K562 (cell line): Measurements from ENCODE around the gene HMG20B. TPM values are rescaled to one million over a fixed set of nuclear protein-coding genes. Genes with fewer than 3 reads are reported as not detected.

Source experiments
- ATAC-seq: fragments of 200-7000 bp; cut with Tn5 transposase; 3 replicates; pipeline ENCODE4 v1.9.1; 2020; ENCODE audit warnings: moderate library complexity
- BruUV-seq: library from RNA; stranded (reverse); fragments of 400-500 nt; replicated peaks from 2 replicates; lab custom pipeline; 2021; lab: Mats Ljungman, UMichigan
- CTCF ChIA-PET: fragments of 300-600 bp; formaldehyde crosslinking; extraction: SDS; loops from one replicate; lab custom pipeline; 2021; ENCODE audit warnings: low intra/inter-chr PET ratio; lab: Yijun Ruan, JAX
- POLR2A ChIA-PET: fragments of 300-600, 350-650 bp; sonication (Branson Sonifier 250); formaldehyde crosslinking; extraction: SDS; loops from one replicate; lab custom pipeline; 2021; ENCODE audit warnings: antibody characterized with exemption, inconsistent platforms; lab: Yijun Ruan, JAX
- DNase-seq, 4 experiments: peaks; one replicate each; pipeline versions ENCODE4 v3.0.0 to v3.0.0-alpha.2; 2011 to 2018; ENCODE audit warnings: low spot score in 3 of 4, mixed read lengths in 3 of 4; ENCODE audit errors: extremely low read depth in 1 of 4
- FAIRE-seq: peaks from 2 replicates; lab custom pipeline; 2011; peaks lifted over from hg19 to GRCh38; lab: Jason Lieb, UNC
- H2AFZ ChIP-seq: 2 replicates; pipeline ENCODE4 v1.6.0; 2011; ENCODE audit warnings: low read depth, low read length, control low read depth, inconsistent platforms
- H3K27ac ChIP-seq: fragments of 200-600 bp; 3 replicates; pipeline ENCODE4 v1.8.0; 2011; ENCODE audit warnings: low read depth, mild to moderate bottlenecking, control low read depth, inconsistent platforms, low read length, moderate library complexity, mixed read lengths; ENCODE audit errors: extremely low read depth
- H3K27me3 ChIP-seq, 2 experiments: fragments of 300-600 bp in 1 of 2; 2 replicates in 1 of 2; 3 replicates in 1 of 2; pipeline versions ENCODE4 v1.6.0 to v1.8.0; 2011; ENCODE audit warnings: inconsistent platforms in 2 of 2, low read length in 2 of 2, mild to moderate bottlenecking in 1 of 2, mixed read lengths in 1 of 2, moderate library complexity in 1 of 2; ENCODE audit not compliant: control insufficient read depth in 2 of 2, insufficient read depth in 2 of 2
- H3K36me3 ChIP-seq: fragments of 300-600 bp; 3 replicates; pipeline ENCODE4 v1.8.0; 2011; ENCODE audit warnings: mild to moderate bottlenecking, low read length, inconsistent platforms; ENCODE audit not compliant: control insufficient read depth, insufficient read depth
- H3K4me1 ChIP-seq, 2 experiments: fragments of 200-600 bp in 1 of 2; replicated peaks in 1 of 2; 2 replicates in 1 of 2; 3 replicates in 1 of 2; pipeline versions ENCODE4 v1.5.1 to v1.8.0; 2011; ENCODE audit warnings: inconsistent platforms in 2 of 2, low read length in 2 of 2, mild to moderate bottlenecking in 1 of 2, mixed read lengths in 1 of 2, moderate library complexity in 1 of 2; ENCODE audit not compliant: control insufficient read depth in 2 of 2, insufficient read depth in 2 of 2
- H3K4me2 ChIP-seq: 2 replicates; pipeline ENCODE4 v1.6.1; 2011; ENCODE audit warnings: low read length, control low read depth, inconsistent platforms, mixed read lengths; ENCODE audit not compliant: insufficient read depth
- H3K4me3 ChIP-seq: fragments of 200-600 bp; sonication (generic), shearing (Covaris generic); 2 replicates; pipeline ENCODE4 v1.5.1; 2016; ENCODE audit warnings: control low read depth, inconsistent platforms
- H3K79me2 ChIP-seq: fragments of 200-600 bp; 3 replicates; pipeline ENCODE4 v1.8.0; 2011; ENCODE audit warnings: low read length, inconsistent platforms; ENCODE audit not compliant: control insufficient read depth, insufficient read depth
- H3K9ac ChIP-seq, 2 experiments: 2 replicates each; pipeline versions ENCODE4 v1.6.0 to v1.6.1; 2011; ENCODE audit warnings: low read depth in 2 of 2, low read length in 2 of 2, control low read depth in 1 of 2, inconsistent platforms in 1 of 2, mild to moderate bottlenecking in 1 of 2, mixed read lengths in 1 of 2; ENCODE audit not compliant: insufficient read depth in 1 of 2
- H3K9me1 ChIP-seq: one replicate; pipeline ENCODE4 v1.6.0; 2011; ENCODE audit warnings: inconsistent platforms, mild to moderate bottlenecking, low read length, moderate library complexity; ENCODE audit not compliant: control insufficient read depth, insufficient read depth
- H3K9me3 ChIP-seq: replicated peaks from 2 replicates; pipeline ENCODE4 v1.5.1; 2011; ENCODE audit warnings: low read depth, low read length, inconsistent platforms; ENCODE audit not compliant: control insufficient read depth, insufficient read depth
- H4K20me1 ChIP-seq: replicated peaks from 2 replicates; pipeline ENCODE4 v1.6.1; 2011; ENCODE audit warnings: low read length, inconsistent platforms, mixed read lengths; ENCODE audit not compliant: control insufficient read depth, insufficient read depth
- CBX1 ChIP-seq: sonication (generic); IDR thresholded peaks from 2 replicates; pipeline ENCODE4 v1.6.1; 2016; ENCODE audit warnings: antibody characterized with exemption, low read depth, mild to moderate bottlenecking
- CCNT2 ChIP-seq: IDR thresholded peaks from 2 replicates; pipeline ENCODE4 v1.6.1; 2011; ENCODE audit warnings: borderline replicate concordance, low read depth, mild to moderate bottlenecking, moderate library complexity, mixed read lengths, low read length; ENCODE audit not compliant: insufficient read length; ENCODE audit errors: extremely low read depth
- KDM1A ChIP-seq, 2 experiments: fragments of 450-650 bp; IDR thresholded peaks; 2 replicates each; pipeline ENCODE4 v1.6.1; 2016; ENCODE audit warnings: mild to moderate bottlenecking in 2 of 2
- KDM5B ChIP-seq: fragments of 200-600 bp; sonication (generic); IDR thresholded peaks from 2 replicates; pipeline ENCODE4 v1.6.1; 2012; ENCODE audit warnings: low read depth, mild to moderate bottlenecking, moderate library complexity, low read length, control low read depth, inconsistent platforms; ENCODE audit not compliant: insufficient replicate concordance
- MBD2 ChIP-seq: sonication (generic); IDR thresholded peaks from 2 replicates; pipeline ENCODE4 v1.6.1; 2016; ENCODE audit warnings: low read depth, borderline replicate concordance
- RCOR1 ChIP-seq, 2 experiments: IDR thresholded peaks; 2 replicates each; pipeline ENCODE4 v1.6.1; 2012; ENCODE audit warnings: low read depth in 2 of 2, low read length in 2 of 2, borderline replicate concordance in 1 of 2, improper control_type of control experiment in 1 of 2
- SRSF3 ChIP-seq: fragments of 200-400 bp; formaldehyde crosslinking; IDR thresholded peaks from 2 replicates; pipeline ENCODE4 v1.6.1; 2016; ENCODE audit warnings: mild to moderate bottlenecking, low read length, moderate library complexity; ENCODE audit not compliant: insufficient read depth
- TRIM28 ChIP-seq: fragments of 450-650 bp; IDR thresholded peaks from 2 replicates; pipeline ENCODE4 v1.6.1; 2017
- YY1 ChIP-seq, 3 experiments: IDR thresholded peaks; 2 replicates each; pipeline ENCODE4 v1.6.1; 2011; ENCODE audit warnings: low read length in 2 of 3, mild to moderate bottlenecking in 2 of 3, moderate library complexity in 2 of 3, borderline replicate concordance in 1 of 3, control low read depth in 1 of 3, low read depth in 1 of 3; ENCODE audit not compliant: insufficient read depth in 3 of 3, insufficient replicate concordance in 2 of 3, control insufficient read depth in 1 of 3, insufficient read length in 1 of 3; ENCODE audit errors: extremely low read depth in 1 of 3
- ZNF263 ChIP-seq: sonication (generic); formaldehyde crosslinking; IDR thresholded peaks from 2 replicates; pipeline ENCODE4 v1.8.0; 2022; ENCODE audit warnings: mild to moderate bottlenecking, missing genetic modification reagents, borderline replicate concordance
- WGBS: fragments of 100-300 bp; shearing (Covaris generic); methylation state at CpG from one replicate; pipeline ENCODE4 v1.1.6; 2016; ENCODE audit warnings: low coverage, mixed read lengths; ENCODE audit not compliant: insufficient coverage; ENCODE audit errors: missing lambda C conversion rate; 5-methylcytosine and 5-hydroxymethylcytosine counted together
- in situ Hi-C: fragments of 300-500 bp; cut with MboI; formaldehyde crosslinking; loops from 4 replicates; pipeline ENCODE4 v1.15.0; 2018; ENCODE audit warnings: inconsistent platforms, mixed read lengths
- intact Hi-C: fragments of 100-400 bp; cut with micrococcal nuclease; formaldehyde crosslinking; loops from 2 replicates; pipeline ENCODE4 v1.14.2; 2022
- polyA plus RNA-seq, 8 experiments: library from polyadenylated mRNA; depleted of rRNA in 4 of 8; stranded (reverse) in 5 of 8; unstranded in 3 of 8; fragments of >200 nt; fragmentation: Nextera tagmentation in 2 of 8; fragmentation: Illumina TruSeq in 1 of 8; extraction: Ambion mirVana in 2 of 8; extraction: Trizol in 1 of 8; gene quantifications; 2 replicates each; pipeline versions ENCODE4 v1.2.1 to v1.2.3, GENCODE V29; 2011 to 2014; ENCODE audit warnings: inconsistent platforms in 1 of 8, missing spikeins in 1 of 8
- total RNA-seq, 7 experiments: library from RNA; depleted of rRNA in 6 of 7; stranded (reverse); fragments of >200 nt in 6 of 7; fragmentation: Illumina TruSeq in 2 of 7; extraction: Trizol in 2 of 7; gene quantifications; 2 replicates each; pipeline versions ENCODE4 v1.2.1 to v1.2.3, GENCODE V29; 2011 to 2021; ENCODE audit warnings: low replicate concordance in 1 of 7

HMG20B gene
- total and polyA plus RNA-seq, 9 of the 15 experiments (the other 6 are each of a cell fraction or from before 2014, with no cell fraction given), result 0.35 to 172 (median 38.6) TPM

GRCh38 chr19:3555653-3556422 lies 16.9 kb upstream of the HMG20B start:
- WGBS, result 69% methylated on average over 12 of the region's 15 CpGs
- Histone ChIP-seq H3K27me3 (no peaks in the 10 kb centered on the region), H3K9me3 (no peaks in the 10 kb centered on the region), H3K4me1 (peaks cover 21 to 76% of the 10 kb centered on the region in 2 experiments; a peak in 4 of 5 replicates), H3K9me1 (peaks cover 7% of the 10 kb centered on the region), H4K20me1 (peaks cover 9% of the 10 kb centered on the region), H3K27ac (peak overlapping the region; percentile 77; the same call in 2 of the 3 replicates), H3K79me2 (peaks cover 45% of the 10 kb centered on the region), H3K4me2 (peak overlapping the region; percentile 92), H3K4me3 (peak overlapping the region; percentile 93), H2AFZ (no peak overlapping the region), H3K36me3 (peaks cover 25% of the 10 kb centered on the region), H3K9ac (peak overlapping the region; percentile 81 to 99)
- ATAC-seq (no peak), DNase-seq (no peak), FAIRE-seq (no peak)
- in situ Hi-C loops (no loop called here), intact Hi-C loops (loop anchor here (2.0 kb wide), 1 partner anchor 17 kb away; the partner anchor contains the start of gene HMG20B)
- ChIA-PET CTCF (no interaction called here), POLR2A (interaction anchor here (0.6 to 1.9 kb wide), 9 partner anchors 7 to 314 kb away, joined by 3 to 9 read pairs (median 3); no protein-coding TSS in a partner anchor)
- no TSS peak for BruUV-seq
- TF ChIP-seq CBX1, result no peak
- 0 out of 2 replicates have a peak, but pooled peaks have one; percentile 14 for TF ChIP-seq MBD2
- TF ChIP-seq CCNT2, result no peak
- no peak for TF ChIP-seq RCOR1 (IDR thresholded peaks at IDR 0.05; ENCODE audit: borderline replicate concordance in 1 of 2, low read depth in 2 of 2, low read length in 2 of 2)
- TF ChIP-seq TRIM28, result no peak
- TF ChIP-seq SRSF3, result no peak
- peak; percentile 12 for TF ChIP-seq KDM5B
- no peak for TF ChIP-seq KDM1A (IDR thresholded peaks at IDR 0.05)
- no peak for TF ChIP-seq YY1 (IDR thresholded peaks at IDR 0.05; ENCODE audit: borderline replicate concordance in 1 of 3, control insufficient read depth in 1 of 3, extremely low read depth in 1 of 3, insufficient read depth in 3 of 3, insufficient read length in 1 of 3, insufficient replicate concordance in 2 of 3, low read depth in 1 of 3, low read length in 2 of 3)
- 0 out of 2 replicates have a peak, but pooled peaks have one; percentile 7 for TF ChIP-seq ZNF263 (CRISPR knock-in tag)
